Suppressor macrophage treated with lipopolysaccharide for 4 hours (primary cell): Measurements from ENCODE around the gene SGPP2.
"Not testable (repeated sequence)": the region's sequence is repeated elsewhere in the genome, so short reads cannot be mapped to it uniquely, and the experiment has no call there.

ENCODE experiments used
- DNase-seq: peaks from one replicate; pipeline ENCODE4 v3.0.0-alpha.2; 2020

SGPP2 gene

DNA sequence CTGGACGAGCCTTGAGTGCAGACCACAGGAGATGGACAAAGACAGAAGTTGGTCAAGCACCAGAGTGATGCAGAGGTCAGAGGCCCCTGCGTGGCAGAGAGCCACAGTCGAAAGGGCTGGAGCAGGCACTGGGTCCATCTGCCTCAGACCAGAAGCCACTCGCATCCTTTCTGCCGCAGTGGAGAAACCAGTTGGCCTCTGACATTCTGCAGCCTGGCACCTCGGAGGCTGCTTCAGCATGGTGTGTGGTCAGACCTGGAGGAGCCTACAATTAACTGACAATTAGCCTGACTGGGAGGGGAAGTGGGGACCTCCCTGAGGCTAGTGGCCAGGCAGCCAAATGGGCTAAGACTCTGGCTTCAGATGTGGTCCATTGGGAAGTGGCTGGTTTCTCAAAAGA, 111.1 kb downstream of the SGPP2 start:
- DNase-seq: no peak

DNA sequence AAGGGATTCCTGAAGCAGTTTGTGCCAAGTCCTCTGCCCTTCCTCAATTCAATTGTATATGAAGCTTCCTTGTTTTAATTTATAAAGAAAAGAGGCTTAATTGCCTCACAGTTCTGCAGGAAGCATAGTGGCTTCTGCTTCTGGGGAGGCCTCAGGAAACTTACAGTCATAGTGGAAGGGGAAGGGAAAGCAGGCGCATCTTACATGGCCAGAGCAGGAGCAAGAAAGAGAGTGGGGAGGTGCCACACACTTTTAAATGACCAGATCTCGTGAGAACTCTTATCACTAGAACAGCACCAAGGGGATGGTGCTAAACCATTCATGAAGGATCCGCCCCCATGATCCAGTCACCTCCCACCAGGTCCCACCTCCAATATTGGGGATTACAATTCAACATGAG, 114.2 kb downstream of the SGPP2 start:
- DNase-seq: peak; percentile 32

DNA sequence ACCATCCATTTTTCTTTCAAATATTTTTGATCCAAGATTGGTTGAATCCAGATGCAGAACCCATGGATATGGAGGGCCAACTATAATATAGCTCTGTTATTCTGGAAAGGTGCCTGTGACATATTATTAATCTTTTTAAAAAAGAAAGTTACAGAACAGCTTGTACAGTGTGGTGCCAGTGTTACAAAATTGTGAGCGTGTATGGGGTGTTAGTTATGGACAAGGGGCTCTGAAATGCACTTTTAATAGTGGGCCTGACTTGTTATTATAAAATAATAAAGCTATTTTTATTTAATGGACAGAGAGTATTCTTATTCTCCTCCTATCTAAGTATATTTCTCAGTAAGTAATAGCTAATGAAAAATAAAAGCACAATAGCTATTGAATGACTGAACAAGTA, 120.3 kb downstream of the SGPP2 start:
- DNase-seq: no peak

DNA sequence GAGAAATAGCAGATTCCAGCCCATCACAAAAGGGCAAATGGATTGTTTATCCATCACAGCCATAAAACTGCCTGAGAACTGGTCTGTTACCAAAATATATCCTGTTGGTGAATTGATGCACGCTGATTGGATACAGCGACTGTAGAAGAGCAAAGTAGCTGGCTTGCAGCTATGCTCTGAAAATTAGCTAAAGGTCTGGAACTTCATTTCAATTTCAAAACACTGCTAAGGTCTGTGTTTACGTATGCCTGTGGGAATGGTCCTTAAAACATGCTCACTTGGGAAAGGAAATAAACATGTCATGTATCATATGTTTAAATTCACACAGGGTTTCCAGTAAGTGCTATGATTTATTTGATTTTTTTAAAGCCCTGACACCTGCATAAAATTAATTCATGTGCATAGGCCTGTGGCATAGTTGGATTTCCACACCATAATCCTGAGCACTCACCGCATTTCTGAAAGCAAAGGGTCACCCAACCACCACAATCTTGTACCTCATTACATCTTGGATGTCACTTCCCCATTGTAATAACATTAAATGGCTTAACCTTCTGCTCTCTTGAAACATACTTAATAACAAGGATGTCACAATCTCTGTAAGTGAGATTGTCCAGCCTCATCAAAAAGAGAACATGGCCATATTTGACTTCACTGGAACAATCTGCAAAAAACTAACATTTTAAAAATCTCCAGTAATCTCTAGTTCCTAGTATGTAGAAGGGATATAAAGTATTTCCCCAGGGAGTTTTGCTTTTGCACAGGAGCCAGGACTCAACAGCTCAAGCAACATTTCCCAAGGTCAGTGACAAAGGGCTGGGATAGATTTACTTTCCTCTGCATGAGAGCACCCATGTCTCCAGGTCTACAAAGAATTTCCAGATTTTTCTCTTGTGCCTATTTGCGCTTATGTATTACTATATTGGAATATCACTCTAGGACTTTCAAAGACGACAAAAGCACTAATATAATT, 121.8 kb downstream of the SGPP2 start:
- DNase-seq: no peak

DNA sequence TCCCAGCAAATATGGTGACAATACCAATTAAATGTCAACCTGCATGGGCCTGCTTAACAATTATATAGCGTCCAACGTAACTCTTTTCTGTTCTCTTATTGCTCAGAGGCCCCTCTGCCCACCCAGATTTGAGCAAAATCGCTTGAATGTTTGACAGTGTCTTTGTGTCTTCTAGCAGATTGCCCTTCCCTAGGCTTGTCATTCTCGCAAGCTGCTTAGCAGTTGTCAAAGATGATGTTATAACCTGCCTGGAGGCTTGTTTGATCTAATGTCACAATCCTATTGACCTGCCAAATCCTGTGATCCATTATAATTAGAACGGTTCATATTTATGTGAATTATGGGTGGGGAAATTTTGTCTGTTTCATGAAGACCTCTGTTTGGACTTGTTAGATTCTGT, 122.7 kb downstream of the SGPP2 start:
- DNase-seq: no peak

DNA sequence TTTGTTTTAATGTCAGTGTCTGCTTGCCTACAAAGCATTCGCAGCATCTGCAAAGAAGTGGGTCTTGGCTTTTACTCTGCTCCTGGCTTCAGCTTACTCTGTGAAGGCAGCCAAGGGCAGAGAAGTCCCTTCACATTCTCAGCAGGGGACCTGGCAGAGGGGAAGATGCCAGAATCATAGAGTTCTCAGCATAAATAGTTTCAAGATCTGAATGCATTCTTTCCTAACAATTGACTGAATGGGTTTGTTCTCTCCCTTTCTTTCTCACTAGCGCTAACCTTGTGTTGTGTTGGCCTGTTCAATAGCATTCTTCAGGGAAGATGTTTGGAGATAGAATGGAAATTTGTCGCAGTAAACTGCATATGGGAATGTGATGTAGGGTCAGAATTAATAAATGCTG, 124.6 kb downstream of the SGPP2 start:
- no peak for DNase-seq

DNA sequence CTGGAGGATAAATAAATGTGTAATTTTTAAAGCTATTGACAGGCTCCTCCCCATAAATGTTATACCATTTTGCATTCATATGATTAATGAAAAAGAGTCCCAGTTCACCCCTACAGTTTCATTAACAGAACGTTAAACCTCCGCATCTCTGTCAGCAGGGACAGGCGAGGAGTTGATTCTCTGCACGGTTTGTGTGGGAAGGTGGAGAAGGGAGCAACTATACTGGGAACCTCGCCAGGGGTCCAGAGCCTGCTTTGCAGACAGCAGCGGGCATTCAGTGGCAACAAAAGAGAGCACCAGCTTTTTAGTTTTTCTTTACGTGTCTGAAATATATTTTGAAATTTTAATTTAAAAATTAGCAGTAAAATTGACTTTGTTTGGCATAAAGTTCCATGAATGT, 130.2 kb downstream of the SGPP2 start:
- no peak for DNase-seq

DNA sequence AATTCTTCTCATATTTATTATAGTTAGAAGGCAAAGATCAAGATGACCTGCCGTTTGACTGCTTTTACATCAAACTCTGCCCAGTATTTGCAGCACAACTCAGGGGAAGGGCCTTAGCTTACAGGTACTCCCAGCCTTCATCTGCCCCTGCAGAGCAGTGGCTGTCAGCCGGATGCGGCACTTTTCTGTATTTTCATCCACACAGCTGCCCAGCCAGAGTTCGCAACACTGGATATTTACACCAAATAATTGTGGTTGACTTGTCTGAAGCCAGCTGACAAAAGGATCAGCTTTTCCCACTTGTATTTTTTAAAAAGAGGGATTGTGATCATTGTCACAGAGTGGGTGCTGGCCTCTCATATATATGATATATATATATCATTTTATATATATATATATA, 136.8 kb downstream of the SGPP2 start:
- no peak for DNase-seq

DNA sequence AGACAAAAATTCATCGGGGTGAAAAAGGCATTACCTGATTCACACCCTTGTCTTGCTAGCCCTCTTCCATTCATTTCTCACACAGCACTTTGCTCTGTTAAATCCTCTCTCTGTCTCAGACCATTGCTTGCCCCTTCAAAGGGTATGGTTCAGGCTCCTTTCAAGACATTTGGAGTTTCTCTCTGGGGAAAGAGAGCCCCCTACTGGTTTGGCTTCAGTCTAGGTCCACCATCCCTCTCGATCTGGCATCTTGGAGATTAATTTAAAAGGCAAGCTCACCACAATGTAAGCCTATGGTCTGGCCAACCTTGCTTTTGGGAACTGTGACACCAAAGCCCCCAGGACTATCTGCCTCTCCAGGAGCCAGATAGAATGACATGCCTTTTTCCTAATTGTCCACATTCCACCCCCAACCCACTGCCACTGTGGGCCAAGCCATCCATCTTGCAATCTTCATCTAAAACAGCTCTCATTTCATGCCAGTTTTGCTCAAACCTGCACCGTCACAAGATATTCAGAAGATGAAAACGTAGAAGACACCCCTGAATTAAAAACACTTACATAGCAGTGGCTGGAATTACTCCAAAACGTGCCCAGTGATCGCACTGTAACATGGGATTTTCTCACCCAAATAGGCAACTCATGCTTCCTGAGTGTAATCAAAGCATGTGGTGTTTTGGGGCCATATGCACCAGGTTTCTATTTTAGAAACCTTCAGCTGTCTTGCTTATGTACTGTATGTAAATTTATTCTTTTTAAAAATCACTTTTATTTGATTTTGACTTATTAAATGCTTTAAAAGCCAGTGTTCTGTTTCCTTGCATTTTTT, 137.7 kb downstream of the SGPP2 start:
- peak; percentile 80 for DNase-seq

DNA sequence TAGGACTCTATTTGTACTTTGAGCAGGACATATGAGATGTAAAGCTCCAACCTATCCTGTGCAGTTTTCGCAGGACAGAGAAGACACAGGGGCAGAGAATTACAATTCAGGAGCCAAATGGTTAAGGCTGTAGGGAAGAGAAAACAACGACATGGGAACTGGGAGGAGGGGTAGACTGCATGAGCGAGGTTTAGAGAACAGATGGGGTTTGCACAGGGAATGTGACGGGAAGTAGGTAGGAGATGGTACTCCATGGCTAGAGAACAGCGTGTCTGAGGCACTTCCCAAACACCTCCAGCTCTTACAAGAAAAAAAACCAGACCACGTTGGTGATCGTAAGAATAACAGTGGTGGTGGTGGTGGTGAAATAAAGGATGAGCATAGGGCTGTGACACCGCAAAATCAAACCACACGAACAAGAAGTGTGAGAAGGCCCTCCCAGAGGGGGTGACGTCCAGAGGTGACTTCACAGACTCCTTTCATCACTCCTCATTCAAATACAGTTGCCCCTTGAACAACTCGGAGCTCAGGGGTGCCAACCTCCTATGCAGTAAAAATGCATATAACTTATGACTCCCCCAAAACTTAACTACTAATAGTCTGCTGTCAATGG, 138.9 kb downstream of the SGPP2 start:
- DNase-seq: no peak

DNA sequence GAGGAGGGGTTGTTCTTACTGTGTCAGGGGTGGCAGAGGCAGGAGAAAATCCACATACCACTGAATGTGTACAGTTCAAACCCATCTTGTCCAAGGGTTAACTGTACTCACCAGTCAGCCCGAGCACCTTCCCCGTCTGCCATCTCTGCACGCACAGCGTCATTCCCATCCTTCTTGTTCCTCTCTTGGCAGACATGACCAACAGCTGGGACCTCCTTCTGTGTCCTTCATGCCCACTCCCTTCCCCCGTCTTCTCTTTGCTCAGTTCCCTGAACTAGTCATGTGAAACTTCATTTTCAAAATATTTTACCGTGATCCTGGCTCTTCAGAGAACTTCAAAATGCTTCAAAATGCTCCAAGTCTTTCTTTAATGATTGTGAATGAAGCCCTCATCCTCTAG, 139.6 kb downstream of the SGPP2 start:
- no peak for DNase-seq

DNA sequence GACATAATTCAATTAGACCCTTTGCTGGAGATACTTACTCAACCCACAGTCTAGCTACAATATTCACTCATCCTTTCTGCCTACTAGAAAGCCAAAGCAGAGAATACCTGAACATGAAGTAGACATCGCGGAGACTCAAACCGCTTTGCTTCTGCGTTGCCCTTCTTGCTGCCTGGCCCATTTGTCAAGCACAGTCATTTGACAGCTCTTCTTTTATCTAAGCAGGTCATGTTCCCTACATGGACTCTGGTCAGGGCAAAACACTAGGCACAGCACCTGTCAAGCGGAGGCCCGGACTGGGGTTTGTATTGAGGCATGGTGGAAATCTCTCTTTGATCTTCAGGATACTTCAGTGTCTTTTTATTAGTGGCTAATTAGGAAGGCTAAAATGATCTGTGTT, 141.9 kb downstream of the SGPP2 start:
- no peak for DNase-seq

DNA sequence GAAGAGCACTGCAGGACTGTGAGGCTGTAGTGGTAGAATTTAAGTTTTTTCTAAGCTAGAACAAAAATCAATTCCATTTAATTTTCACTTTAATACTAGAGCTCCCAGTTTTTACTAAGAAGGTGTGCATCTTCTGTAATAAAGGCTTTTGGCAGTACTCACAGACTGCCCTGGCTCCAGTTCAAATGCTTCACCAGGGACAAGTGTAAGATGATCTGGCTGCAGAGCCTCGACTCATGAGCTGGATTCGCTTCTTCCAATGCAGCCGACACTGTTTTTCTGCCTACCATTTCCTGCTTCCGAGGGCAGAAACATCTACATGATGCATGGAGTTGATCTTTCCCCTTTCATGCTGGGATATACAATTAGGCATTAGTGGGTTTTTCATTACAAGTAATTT, 144.5 kb downstream of the SGPP2 start:
- no peak for DNase-seq

DNA sequence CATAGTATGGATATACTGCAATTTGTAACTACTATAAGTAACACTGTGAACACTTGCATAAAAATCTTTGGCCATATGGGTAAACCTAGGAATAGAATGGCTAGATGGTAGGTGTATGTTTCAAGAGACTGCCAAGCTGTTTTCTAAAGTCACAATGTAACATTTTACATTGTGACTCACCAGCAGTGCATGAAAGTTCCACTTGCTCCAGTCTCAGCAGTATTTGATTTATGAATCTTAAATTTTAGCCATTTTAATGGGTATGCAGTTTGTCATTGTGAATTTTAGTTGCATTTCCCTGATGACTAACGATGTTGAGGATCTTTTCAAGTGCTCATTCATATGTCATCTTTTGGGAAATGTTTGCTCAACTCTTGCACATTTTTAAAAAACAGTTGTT, 145.5 kb downstream of the SGPP2 start:
- peak; percentile 21 for DNase-seq

DNA sequence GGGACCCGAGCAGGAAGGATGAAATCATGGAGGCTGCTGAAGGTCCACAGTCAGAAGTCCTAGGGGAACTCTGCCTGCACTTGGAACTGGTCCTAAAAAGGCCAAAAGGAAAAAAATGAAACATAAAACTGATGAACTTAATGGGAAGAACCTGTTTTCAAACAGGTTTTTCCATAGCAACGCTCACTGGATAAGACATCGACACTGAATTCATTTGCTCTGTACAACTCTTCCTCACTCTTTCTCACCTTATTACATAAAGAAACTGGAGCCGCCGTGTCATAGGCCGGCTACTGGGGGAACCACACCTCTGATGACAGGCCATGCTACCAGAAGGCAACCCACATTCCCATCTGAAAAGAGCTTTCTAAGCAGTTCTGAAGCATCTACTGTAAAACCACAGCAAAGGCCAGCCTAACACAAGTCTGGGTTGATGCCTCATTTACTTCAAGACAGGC, 147.9 kb downstream of the SGPP2 start:
- DNase-seq: no peak

DNA sequence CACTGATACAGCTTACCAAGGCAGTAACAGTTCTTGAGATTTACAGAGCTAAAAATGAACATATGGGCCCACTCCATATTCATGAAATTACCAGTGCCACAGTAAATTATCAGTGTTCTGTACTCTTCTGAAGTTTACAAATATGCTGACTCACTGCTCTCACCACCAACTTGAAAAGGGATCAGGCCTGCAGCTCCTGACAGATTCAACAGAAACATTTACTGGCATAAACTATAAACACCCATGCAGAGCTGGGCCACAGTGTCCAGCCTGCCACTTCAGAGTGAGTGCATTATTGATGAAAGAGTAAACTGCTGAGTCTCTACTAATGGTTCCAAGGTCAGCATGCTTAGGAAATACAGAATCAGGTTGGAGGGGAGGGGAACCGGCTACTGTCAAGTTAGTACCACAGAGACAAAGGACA, 148.4 kb downstream of the SGPP2 start:
- no peak for DNase-seq

DNA sequence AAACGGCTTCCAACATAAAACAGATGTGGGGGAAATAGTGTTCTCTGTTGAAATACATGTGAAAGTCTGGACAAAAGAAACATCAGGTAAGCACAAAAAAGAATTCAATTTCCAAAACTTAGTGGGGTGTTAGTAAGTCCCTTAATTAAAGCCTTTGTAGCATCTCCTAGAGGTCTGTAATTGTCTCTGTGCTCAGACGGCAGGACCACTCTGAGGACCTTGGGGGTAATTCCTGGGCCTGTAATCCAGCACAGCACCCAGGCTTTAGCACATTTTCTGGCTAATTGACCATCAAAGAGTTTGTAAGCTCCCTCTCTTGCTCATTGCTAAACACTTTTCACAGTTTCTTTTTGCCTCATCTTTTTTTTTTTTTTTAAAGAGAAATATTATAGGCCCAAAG, 151.3 kb downstream of the SGPP2 start:
- DNase-seq: no peak

DNA sequence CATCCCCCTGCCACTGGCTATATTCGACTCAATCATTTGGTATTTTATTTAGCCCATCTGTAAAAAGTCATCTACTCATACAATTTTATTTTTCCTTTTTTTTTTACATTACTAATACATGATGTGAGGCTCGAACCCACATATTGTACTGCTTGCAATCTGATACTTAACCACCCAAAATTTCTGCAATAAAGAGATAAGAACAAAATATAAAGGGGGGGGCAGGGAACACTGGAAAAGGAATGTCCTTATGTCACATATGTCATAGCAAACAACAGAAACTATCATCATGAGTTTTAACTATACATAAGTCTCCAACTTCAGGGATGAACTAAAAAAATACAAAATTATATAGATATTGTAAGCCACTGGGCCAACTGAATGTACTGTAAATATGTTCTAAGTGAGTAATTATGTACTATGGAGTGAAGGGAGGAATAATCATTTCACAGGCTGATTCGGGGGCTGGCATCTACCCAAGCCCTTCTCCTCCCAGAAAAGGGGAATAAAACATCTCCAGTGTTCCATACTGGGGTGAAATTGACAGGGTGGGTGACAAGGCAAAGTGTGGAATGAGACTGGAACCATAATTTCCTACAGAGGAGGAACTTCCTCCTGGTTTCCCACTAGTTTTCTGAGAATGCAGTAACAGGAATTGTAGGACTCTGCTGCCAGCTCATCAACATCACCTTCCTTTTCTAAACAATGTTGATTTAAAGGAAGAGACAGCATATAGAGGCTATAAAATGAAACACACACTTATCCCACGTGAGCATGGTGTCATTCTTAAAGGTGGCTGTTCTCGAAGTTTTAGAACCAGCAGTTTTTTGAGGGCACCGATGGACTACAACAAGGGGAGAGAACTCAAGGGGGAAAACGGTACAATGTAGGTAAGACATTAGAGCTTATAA, 152.1 kb downstream of the SGPP2 start:
- no peak for DNase-seq

DNA sequence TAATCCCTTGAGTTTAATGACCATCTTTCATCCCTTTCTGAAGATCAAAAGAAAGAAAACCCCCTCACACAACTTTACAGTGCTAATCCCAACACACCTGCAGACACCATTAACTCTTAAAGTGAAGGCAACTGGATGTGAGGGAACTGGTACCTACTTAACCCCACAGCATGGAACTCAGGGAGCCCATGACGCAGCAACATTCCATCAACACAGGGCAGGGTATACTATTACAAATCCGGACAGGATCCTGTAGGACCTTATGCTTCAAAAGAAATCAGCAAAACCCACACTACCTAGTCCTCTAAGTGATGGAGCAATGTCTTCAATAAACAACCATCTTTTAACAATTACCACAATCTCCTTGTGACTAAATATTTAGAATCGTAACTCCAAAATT, 153.0 kb downstream of the SGPP2 start:
- no peak for DNase-seq

DNA sequence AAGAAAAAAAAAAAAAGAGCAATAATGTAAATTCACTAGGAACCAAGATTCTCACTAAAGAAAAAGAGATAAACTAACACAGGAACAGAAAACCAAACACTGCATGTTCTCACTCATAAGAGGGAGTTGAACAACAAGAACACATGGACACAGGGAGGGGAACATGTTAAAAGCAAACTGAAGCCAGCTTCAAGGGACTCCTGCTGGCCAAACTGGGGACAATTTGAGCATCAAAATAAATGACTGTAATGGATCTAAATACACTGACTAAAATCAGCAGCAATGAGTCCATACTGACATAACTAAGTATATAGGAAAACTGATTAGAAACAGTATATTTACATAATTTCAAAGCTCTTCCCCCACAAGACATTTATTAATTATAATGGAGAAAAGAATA, 158.6 kb downstream of the SGPP2 start:
- no peak for DNase-seq

DNA sequence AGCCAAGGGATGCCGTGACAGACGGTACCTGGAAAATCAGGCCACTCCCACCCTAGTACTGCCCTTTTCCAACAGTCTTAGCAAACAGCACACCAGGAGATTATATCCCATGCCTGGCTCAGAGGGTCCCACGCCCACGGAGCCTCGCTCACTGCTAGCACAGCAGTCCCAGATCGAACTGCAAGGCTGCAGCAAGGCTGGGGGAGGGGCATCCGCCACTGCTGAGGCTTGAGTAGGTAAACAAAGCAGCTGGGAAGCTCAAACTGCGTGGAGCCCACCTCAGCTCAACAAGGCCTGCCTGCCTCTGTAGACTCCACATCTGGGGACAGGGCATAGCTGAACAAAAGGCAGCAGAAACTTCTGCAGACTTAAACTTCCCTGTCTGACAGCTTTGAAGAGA, 160.2 kb downstream of the SGPP2 start:
- DNase-seq: not testable (repeated sequence)

DNA sequence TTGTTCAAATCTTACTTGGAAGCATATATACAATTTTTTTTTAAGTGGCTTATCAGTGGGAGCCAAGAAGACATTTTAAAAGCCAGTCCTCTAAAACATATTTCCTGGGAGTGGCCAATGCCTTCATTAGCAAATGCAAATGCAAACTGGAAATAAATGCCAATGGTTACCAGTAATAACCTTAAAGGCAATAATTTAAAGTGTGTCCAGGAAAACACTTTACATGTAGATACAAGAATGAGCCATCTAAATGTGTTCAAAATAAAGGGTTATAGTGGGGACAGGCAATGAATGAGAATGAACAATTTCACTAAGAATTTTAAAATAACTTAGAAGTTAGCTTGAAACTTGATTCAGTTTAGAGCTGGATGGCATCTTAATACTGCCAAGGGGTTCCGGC, 167.3 kb downstream of the SGPP2 start:
- no peak for DNase-seq
